GM11168 (cell line): ENCODE measurements around the gene DYRK1B.

ENCODE experiments used
- in situ Hi-C: fragments of 300-500 bp; cut with MboI; formaldehyde crosslinking; loops from one replicate; pipeline ENCODE4 v1.12.0; 2022; ENCODE audit warnings: low sequenced_read_pairs; ENCODE audit not compliant: unreplicated experiment

The DYRK1B gene

GRCh38 chr19:39864118-39864517 lies 30.2 kb upstream of the DYRK1B start:
- in situ Hi-C loops: no loop called here

- in situ Hi-C loops: no loop called here
These were observed 24.6 kb upstream of the DYRK1B start for GRCh38 chr19:39858541-39858940.

- in situ Hi-C loops: no loop called here
These were observed 18.9 kb upstream of the DYRK1B start for GRCh38 chr19:39852882-39853281.

- in situ Hi-C loops: no loop called here
These were observed 16.9 kb upstream of the DYRK1B start for GRCh38 chr19:39850892-39851291.

- in situ Hi-C loops: loop anchor here (10.0 kb wide), 1 partner anchor 54 kb away; no protein-coding TSS in a partner anchor
These were observed 14.4 kb upstream of the DYRK1B start for GRCh38 chr19:39848392-39848791.

GRCh38 chr19:39847525-39847924 lies 13.6 kb upstream of the DYRK1B start:
- in situ Hi-C loops: loop anchor here (10.0 kb wide), 1 partner anchor 53 kb away; no protein-coding TSS in a partner anchor

GRCh38 chr19:39846678-39847486 lies 12.9 kb upstream of the DYRK1B start:
- in situ Hi-C loops: loop anchor here (10.0 kb wide), 1 partner anchor 52 kb away; no protein-coding TSS in a partner anchor

GRCh38 chr19:39845933-39846677 lies 12.1 kb upstream of the DYRK1B start, which contains the start of gene FBL:
TSS of gene FBL (minus strand) at chr19:39846379. CDS start at chr19:39846300, 79 bp downstream.
- in situ Hi-C loops: loop anchor here (10.0 kb wide), 1 partner anchor 51 kb away; no protein-coding TSS in a partner anchor

- in situ Hi-C loops: loop anchor here (10.0 kb wide), 1 partner anchor 51 kb away; no protein-coding TSS in a partner anchor
These were observed 11.6 kb upstream of the DYRK1B start for GRCh38 chr19:39845584-39845932.

GRCh38 chr19:39845172-39845571 lies 11.2 kb upstream of the DYRK1B start:
- in situ Hi-C loops: loop anchor here (10.0 kb wide), 1 partner anchor 50 kb away; no protein-coding TSS in a partner anchor

- in situ Hi-C loops: loop anchor here (5.0 to 10.0 kb wide), 3 partner anchors 49 to 297 kb away; no protein-coding TSS in a partner anchor
These were observed 10.2 kb upstream of the DYRK1B start for GRCh38 chr19:39843919-39844793.

- in situ Hi-C loops: loop anchor here (5.0 to 10.0 kb wide), 3 partner anchors 48 to 296 kb away; no protein-coding TSS in a partner anchor
These were observed 8.9 kb upstream of the DYRK1B start for GRCh38 chr19:39842693-39843435.

GRCh38 chr19:39841041-39841440 lies 7.1 kb upstream of the DYRK1B start:
- in situ Hi-C loops: loop anchor here (5.0 to 10.0 kb wide), 3 partner anchors 46 to 294 kb away; no protein-coding TSS in a partner anchor

- in situ Hi-C loops: loop anchor here (5.0 to 10.0 kb wide), 3 partner anchors 46 to 293 kb away; no protein-coding TSS in a partner anchor
These were observed 6.5 kb upstream of the DYRK1B start for GRCh38 chr19:39840492-39840891.

GRCh38 chr19:39839678-39840327 lies 5.8 kb upstream of the DYRK1B start:
- in situ Hi-C loops: loop anchor here (5.0 to 10.0 kb wide), 3 partner anchors 45 to 293 kb away; no protein-coding TSS in a partner anchor

GRCh38 chr19:39838569-39838968 lies 4.6 kb upstream of the DYRK1B start:
- in situ Hi-C loops: no loop called here

GRCh38 chr19:39837978-39838377 lies 4.0 kb upstream of the DYRK1B start:
- in situ Hi-C loops: no loop called here

GRCh38 chr19:39834287-39834841 lies 402 bp upstream of the DYRK1B start:
- in situ Hi-C loops: no loop called here
